Retinal pigment epithelial cell (primary cell): ENCODE results near the gene SYNM.

Experiments
- DNase-seq: peaks from one replicate; pipeline ENCODE4 v3.0.0-alpha.2; 2010; ENCODE audit warnings: low read depth
- H3K4me3 ChIP-seq: 2 replicates; pipeline ENCODE4 v1.5.1; 2011; ENCODE audit warnings: mild to moderate bottlenecking, low read length, control low read depth, moderate library complexity
- CTCF ChIP-seq: conservative IDR thresholded peaks from 2 replicates; pipeline ENCODE4 v1.5.1; 2011; ENCODE audit warnings: low read depth, low read length, control low read depth, inconsistent platforms

The SYNM gene

DNA sequence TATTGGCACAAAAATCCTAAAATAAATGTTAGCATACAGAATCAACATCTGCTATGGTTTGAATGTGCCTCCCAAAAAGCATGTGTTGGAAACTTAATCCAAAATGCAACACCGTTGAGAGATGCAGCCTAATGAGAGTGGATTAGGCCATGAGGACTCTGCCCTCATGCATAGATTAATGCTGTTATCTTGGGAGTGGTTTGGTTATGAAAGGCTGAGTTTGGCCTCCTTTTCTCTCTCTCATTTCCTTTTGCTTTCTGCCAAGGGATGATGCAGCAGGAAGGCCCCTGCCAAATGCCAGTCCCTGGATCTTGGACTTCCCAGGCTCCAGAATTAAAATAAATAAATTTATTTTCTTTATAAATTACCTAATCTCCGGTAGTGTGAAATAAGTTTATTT is 49.4 kb downstream of the SYNM start:
- no peak for DNase-seq
- no peak overlapping the region for H3K4me3 ChIP-seq
- TF ChIP-seq CTCF, result no peak

DNA sequence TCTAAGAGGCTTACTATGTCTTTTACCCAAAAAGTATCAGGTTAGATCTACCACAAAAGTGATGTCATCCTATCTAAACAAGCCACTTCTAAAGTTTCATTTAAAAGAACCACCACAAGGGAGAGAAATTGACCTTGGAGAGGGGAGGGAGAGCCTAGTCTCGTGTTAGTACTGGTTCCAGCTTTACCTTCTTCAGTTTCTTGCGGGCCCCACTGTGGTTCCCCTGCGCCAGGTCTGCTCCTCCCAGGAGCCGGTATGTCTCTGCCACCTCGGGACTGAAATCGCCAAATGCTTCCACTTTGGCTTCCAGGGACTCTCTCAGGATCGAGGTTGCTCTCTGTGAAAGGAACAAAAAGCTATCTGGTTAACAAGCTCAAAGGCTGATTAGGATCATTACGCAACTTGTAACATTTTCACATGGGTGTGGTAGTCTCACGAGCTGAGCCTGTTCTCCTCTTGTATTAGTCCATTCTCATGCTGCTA is 51.1 kb downstream of the SYNM start:
- no peak for TF ChIP-seq CTCF
- peak; percentile 7 for DNase-seq
- H3K4me3 ChIP-seq, result no peak overlapping the region

DNA sequence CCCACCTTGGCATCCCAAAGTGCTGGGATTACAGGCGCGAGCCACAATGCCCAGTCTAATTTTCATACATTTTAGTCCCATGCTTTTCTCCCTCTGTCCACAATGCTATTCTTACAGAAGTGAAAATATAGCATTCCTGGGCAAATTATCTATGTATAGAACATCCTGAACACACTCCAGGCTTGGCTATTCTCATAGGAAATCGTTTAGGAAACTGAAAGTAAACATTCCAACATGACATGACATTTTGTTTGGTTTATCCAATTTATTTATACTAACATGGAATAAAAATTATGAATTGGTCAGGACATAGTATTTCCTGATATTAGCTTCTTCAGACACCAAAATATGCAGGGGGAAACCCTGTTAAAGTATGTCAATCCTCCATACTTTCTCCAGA is 52.6 kb downstream of the SYNM start:
- H3K4me3 ChIP-seq, result no peak overlapping the region
- TF ChIP-seq CTCF, result no peak
- DNase-seq, result no peak

DNA sequence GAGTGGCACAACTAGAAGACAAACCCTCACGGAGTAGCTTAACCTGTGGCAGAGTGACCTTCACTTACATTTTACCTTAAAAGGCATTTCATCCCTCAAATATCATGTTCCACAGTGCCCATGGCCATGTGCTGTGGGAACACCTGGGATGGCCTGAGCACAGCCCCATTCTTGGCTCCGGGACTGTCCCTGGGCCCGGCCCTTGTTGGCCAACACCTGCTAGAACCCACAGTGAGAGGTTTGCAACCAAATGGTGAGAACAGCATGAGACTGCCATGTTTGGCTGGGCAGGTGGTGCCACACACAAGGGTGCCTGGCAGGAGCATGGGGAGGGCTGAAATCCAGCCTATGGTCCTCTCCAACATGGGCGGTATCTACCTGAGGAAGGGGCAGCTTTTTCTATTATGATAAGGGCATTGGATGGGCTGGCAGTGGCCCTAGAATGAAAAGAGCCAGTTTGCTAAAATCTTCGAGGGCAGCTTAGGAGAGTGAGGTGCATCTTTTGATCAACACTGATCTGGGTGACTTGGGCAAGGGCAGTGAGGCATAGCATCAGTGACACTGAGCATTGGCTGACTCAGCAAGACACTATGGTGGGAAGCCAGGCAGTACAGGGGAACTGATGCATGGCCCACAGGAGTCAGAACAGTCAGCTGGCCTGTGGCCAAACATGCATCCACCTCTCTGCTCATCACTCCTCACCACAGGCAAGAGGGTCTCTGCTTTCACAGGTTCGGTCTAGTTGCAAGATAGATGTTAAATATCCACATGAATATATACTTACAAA is 53.9 kb downstream of the SYNM start:
- no peak for TF ChIP-seq CTCF
- H3K4me3 ChIP-seq, result no peak overlapping the region
- DNase-seq, result no peak

- DNase-seq, result no peak
- no peak for TF ChIP-seq CTCF
- no peak overlapping the region for H3K4me3 ChIP-seq
Measured at GRCh38 chr15:99163271-99164062, 58.6 kb downstream of the SYNM start.

GRCh38 chr15:99164119-99164518 is 59.2 kb downstream of the SYNM start:
- DNase-seq, result no peak
- no peak for TF ChIP-seq CTCF
- H3K4me3 ChIP-seq, result no peak overlapping the region
